GM18499 (cell line): Measurements from ENCODE around the gene VPS37C.
"Not testable (repeated sequence)": the region's sequence is repeated elsewhere in the genome, so short reads cannot be mapped to it uniquely, and the experiment has no call there.

Source experiments
- ATAC-seq: cut with Tn5 transposase; IDR thresholded peaks from one replicate; pipeline ENCODE4 v1.9.1; 2021; ENCODE audit warnings: moderate number of reproducible peaks; ENCODE audit not compliant: insufficient read depth, unreplicated experiment

The VPS37C gene

GRCh38 chr11:61104963-61105362 lies 56.3 kb downstream of the VPS37C start:
- no peak for ATAC-seq

GRCh38 chr11:61103851-61104423 lies 57.3 kb downstream of the VPS37C start:
- ATAC-seq: no peak

- no peak for ATAC-seq
Observed at GRCh38 chr11:61102667-61103571, 58.3 kb downstream of the VPS37C start.

- ATAC-seq: no peak
Observed at GRCh38 chr11:61098778-61099177, 62.4 kb downstream of the VPS37C start.

- ATAC-seq: not testable (repeated sequence)
Observed at GRCh38 chr11:61098261-61098660, 63.0 kb downstream of the VPS37C start.

DNA sequence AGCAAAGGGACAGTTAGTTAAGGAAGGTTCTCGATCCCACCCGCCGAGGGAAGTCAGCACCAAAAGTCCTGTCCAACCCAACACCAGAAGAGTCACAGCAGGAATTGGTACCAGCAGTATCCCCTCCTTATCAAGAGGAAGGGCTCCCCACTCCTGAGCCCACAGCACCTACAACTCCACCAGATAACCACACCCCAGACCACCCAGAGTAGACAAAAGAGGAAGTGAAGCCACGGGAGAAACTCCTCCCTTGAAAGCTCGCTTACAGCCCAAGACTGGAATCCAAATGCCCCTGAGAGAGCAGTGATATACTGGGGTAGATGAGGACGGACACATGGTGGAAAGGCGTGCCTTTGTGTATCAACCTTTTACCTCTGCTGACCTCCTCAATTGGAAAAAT lies 66.2 kb downstream of the VPS37C start:
- no peak for ATAC-seq

GRCh38 chr11:61094167-61094566 lies 67.1 kb downstream of the VPS37C start:
- not testable (repeated sequence) for ATAC-seq

- no peak for ATAC-seq
Observed at GRCh38 chr11:61092908-61093763, 68.1 kb downstream of the VPS37C start.

GRCh38 chr11:61092280-61092766 lies 68.9 kb downstream of the VPS37C start:
- ATAC-seq: no peak

DNA sequence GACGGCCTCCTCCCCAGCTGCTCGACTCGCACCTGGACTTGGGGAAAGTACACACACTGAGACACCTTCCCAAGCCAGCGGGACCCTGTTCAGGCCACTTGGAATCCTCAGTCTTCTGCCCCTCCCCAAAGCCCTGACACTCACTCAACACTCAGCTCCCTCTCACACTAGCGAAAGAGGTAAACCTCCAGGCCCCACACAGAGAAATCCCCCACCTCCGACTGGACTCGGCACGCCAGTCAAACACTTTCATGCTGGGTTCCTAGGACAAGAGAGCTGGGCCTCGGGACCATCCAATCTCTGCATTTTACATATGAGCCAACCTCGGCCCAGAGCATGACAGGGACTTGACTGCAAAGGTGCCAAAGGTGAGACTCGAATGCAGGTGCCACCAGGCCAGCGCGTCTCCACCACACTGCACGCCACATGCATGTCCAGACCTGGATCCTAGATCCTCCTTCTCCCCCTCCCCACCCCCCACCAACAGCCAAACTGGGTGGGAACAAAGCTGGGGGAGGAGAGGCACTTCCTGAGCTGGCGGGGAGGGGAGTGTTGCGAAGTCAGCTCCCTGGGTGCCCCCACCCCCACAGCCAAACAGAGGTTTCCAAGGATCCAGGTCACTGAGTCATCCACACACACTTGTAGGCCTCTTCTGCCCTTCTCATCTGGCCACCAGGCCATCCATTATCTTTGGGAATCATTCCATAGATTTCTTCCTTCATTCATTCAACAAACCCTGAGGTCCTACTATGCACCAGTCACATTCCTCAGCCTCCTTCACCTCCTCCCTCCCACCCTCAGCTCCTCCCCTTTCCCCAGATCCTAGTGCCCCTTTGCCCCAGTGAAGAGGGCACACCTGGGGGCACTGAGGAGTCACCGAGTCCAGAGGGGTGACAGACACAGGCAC lies 69.6 kb downstream of the VPS37C start:
- no peak for ATAC-seq

DNA sequence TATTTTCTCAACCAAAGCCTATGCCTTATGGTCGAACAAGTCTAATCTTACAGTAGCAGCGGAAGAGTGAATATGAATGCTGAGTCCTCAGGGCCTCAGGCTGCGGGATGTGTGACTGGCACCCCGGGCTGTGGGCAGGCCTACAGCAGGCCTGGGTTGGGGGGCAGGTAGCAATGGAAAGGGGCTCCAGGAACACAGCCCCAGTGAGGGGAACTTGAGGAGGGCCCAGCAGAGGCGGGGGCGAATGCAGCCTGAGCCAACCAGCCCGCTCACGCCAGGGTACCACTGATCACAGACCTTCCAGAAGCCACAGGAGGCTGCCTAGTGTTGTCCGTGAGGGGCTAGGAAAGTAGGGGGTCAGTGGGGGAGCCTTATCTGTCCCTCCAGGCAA lies 70.2 kb downstream of the VPS37C start:
- no peak for ATAC-seq

GRCh38 chr11:61090521-61090920 lies 70.7 kb downstream of the VPS37C start:
- ATAC-seq: no peak

- ATAC-seq: no peak
Observed at GRCh38 chr11:61089806-61090491, 71.3 kb downstream of the VPS37C start.

- no peak for ATAC-seq
Observed at GRCh38 chr11:61087426-61088119, 73.7 kb downstream of the VPS37C start.

GRCh38 chr11:61083601-61084147 lies 77.6 kb downstream of the VPS37C start:
- ATAC-seq: no peak

GRCh38 chr11:61082931-61083531 lies 78.2 kb downstream of the VPS37C start:
- no peak for ATAC-seq

DNA sequence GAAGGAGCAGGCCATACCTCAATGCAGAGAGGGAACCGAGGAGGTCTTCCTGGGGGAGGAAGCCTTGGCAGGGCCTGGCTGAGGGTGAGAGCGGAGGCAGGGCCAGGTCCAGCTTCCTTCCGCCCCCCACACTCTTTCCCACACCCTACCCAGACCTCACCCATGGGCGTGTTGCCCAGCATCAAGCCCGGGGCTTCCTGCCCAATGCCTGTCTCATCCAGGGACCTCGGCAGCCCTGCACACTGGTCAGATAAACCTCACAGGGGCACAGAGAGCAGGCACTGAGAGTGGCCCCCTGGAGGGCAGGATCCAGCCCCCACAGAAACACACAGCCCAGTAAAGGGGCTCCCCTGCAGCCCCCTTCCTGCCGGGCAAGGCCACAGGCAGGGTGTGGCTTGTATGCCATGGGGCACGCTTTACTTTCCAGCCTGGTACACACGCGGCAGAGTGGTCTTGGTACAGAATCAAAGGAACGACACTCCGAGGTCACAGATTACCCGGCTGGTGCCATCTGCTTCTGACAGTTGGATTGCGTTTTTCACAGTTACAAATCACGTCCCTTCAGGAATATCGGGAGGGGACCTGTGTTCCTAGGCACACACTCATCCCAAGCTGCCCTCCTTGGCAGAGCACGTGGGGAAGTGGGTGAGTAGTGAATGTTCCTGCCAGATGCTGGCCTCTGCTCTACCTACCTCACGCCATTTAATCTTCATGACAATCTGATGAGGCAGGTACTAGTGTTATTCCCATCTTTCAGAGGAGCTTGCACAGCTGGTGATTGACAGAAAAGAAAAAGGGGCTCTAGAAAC lies 79.0 kb downstream of the VPS37C start:
- ATAC-seq: no peak
